Cardiac septum (tissue), 1 donor: ENCODE measurements around the gene LSM2. TPM values are rescaled to one million over a fixed set of nuclear protein-coding genes. Genes with fewer than 3 reads are reported as not detected.

Experiments
- DNase-seq: peaks from one replicate; pipeline ENCODE4 v3.0.0-alpha.2; 2020; ENCODE audit warnings: low spot score
- intact Hi-C: fragments of 100-400 bp; cut with DNase I; formaldehyde crosslinking; loops from one replicate; pipeline ENCODE4 v1.14.0; 2022
- total RNA-seq: library from RNA; stranded (reverse); fragmentation: NEBNext Ultra II Directional; extraction: Animal tissue kit (Norgen Biotek cat#: 25700); gene quantifications from one replicate; pipeline ENCODE4 v1.2.1, GENCODE V29; 2021
- donor health status: DM: no; HTN: no; CAD: no.

Gene LSM2
- total RNA-seq, 1 donor from 2014 or later: 24.0 TPM

DNA sequence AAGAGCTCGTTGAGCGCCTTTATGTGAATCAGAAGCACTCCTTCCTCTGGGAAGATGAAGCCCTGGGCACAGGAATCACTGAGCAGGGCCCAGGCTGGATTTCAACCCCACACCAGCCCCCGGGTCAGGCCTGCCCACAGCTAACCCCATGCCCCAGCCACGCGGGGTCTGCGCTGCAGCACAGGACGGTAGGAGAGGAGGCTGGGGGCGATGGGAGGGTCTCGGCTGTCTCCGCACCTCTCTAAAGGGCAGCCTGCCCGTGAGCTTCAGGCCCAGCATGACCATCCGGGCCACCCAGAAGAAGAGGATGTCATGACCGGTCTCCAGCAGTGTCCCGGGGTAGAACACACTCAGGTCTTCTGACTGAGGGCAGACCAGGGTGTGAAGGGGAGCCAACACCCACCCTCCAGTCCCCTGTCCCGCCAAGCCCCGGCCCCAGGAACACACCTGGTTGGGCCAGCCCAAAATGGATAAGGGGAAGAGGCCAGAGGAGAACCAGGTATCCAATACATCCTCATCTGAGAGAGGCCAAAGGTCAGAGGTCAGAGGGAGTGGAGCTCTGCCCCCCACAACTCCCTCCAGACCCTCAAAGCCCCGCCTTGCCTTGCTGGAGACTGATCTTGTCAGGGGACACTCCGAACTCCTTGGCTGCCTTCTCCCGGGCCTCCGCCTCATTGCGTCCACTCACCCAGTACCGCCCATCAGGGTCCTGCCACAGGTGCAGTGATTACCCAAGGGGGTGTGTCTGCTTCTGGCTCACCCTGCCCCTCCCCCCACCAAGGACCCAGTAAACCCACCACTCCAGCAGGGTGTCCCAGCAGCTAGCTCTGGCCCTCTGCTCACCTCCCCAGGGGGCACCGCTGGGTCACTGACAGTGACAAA lies 25.3 kb downstream of the LSM2 start:
- DNase-seq: no peak
- intact Hi-C loops: no loop called here

DNA sequence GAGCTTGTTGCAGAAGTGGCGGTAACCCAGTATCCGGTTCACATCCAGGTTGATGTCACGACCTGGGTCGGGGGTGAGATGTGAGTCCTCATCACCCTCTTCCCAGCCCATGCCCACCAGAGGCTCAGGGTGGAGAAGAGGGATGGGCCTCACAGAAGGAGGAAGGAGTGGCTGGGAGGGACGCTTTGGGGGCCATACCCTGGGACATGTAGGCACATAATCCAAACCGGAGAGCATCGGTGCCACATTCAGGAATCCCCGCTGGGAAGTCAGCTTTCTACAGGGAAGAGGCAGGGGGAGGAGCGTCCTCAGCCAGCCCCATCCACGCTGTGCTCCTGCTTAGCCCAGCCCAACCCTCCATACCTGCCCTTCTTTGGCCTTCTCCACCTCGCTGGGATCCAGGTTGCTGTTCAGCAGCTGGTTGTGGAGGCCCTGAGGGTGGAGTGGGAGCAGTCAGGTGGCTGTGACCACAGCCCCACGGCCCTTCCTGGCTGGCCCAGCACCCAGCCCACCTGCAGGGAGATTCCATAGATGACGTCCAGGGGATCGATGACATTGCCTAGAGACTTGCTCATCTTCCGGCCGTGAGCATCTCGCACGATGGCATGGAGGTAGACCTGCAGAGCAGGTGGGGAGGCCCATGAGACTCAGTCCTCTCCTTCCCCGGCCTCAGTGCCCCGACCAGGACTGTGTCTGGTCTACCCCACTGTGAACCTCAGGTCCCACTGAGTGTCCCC lies 26.1 kb downstream of the LSM2 start:
- intact Hi-C loops: no loop called here

DNA sequence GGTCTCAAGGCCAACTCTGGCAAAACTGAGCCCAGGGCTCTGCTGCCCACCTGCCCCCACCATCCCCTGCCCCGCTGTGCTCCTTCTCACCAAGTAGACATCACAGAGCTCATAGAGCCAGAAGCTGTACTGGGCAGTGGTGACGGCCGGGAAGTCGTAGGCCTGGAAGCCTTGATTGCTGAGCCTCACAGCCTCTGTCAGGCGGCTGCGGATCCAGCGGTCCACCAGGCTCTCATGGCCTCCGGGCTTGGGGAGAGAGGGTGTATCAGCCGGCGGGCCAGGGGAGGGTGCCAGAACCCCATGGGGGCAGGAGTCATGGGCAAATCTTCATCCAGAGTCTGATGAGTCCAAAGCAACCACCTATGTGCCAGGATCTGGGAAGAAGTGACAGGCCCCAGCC lies 26.9 kb downstream of the LSM2 start:
- intact Hi-C loops: no loop called here
- no peak for DNase-seq

More for the DNA sequence above, 26.1 kb downstream of the LSM2 start:
- DNase-seq: no peak

DNA sequence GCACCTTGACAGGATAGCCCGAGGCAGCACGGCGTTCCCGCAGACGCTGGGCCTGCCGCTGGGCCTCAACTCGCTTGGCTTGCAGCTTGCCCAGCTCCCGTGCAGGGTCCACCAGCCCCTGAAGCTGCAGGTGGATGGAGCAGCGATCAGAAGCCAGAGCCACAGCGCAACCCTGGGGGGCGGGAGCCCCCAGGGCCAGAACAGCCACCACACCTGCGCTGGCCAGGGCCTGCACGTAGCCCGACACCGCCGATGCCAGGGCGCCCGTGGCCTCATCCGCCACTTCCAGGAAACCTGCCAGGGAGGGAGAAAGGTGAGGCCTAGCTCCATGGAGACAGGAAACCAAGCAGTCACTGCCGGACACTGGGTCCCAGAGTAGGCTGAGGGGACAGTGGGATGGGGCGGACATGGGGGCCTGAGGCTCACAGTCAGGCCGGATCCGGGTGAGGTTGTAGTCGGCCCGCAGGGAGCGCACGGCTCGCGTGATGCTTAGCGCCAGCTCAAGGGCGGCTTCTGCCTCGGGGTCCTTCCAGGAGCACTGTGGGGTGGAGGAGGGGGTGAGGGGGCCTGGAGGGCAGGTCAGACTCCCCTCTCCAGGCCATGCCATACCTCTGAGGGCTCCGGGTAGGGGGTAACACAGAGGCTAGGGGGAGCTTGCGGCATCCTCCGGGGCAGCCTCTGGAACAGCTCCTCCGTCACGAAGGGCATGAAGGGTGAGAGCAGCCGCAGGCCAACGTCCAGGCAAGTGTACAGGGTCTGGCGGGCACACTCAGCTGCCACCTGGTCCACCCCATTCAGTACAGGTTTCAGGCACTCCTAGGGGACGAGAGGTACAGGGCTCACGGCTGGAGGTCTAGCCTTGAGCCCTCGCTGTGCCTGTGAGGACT lies 27.5 kb downstream of the LSM2 start:
- intact Hi-C loops: no loop called here
- no peak for DNase-seq

DNA sequence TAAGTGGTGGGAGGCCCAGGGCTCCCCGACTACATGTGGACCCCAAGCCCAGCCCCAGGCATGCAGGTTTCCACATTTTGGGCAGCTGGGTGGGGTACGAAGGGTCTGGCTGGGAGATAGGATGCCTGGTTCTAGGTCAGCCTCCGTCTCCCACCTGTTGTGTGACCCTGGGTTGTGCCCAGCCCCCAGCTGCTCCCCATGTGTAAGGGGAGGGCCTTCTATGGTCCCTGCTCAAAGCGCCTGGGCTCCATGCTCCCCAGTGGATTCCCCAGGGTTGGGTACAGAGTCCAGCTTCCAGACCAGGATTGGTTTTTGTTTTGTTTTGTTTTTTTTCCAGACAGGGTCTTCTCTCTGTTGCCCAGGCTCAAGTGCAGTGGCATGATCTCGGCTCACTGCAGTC lies 28.6 kb downstream of the LSM2 start:
- intact Hi-C loops: no loop called here
- DNase-seq: no peak

DNA sequence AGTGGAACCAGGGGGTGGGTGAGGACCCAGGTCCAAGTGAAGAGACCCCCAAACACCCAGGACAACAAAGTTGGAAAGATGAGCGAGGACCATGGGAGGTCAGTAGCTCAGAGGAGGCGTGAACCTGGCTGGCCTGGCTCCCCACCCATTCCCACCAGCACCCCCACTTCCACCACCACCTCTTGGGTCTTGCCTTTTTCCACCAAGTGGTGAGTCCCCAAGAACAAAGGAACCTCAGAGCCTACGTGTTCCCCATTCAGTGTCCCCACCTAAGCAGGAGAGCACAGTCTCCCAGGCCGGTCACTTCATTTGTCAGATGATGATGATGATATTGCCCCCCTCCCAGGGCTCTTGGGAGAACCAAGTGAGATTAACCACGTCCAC lies 29.1 kb downstream of the LSM2 start:
- intact Hi-C loops: no loop called here
- DNase-seq: no peak

DNA sequence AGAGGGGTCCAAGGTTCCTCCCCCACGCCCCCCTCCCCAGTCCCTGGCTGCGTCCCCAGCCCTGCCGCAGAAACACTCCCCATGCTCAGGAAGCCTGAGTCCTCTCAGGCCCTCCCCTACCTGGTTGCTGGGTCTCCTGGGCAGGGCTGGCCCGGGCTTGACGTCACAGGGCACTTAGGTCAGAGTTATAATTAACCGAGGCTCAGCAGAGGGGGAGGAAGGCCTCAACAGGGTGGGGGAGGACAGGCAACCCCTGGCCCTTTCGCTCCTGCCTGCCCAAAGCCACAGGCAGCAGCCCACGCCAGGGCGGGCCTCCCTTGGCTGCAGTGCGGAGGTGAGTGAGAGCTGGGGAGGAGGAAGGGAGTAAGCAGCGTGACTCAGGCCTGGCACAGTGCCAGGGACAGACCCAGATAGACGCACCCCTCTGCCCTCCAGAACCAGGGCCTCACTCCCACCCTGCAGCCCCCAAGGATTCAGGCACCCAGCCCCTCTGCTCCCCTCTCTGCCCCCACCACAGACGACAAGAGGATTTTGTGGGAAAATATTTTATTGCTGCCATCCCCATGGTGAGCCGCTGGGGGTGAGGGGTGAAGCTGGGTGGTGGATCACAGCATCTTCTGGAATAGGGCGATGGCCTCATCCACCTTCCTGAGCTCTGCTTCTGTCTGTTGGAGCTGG lies 29.6 kb downstream of the LSM2 start, which contains the start of gene VWA7:
TSS of gene VWA7 (minus strand) at position 340 of the 678 bp plus-strand sequence. CDS start 549 bp downstream, outside the sequence.
- DNase-seq: peak; percentile 86
- intact Hi-C loops: no loop called here

DNA sequence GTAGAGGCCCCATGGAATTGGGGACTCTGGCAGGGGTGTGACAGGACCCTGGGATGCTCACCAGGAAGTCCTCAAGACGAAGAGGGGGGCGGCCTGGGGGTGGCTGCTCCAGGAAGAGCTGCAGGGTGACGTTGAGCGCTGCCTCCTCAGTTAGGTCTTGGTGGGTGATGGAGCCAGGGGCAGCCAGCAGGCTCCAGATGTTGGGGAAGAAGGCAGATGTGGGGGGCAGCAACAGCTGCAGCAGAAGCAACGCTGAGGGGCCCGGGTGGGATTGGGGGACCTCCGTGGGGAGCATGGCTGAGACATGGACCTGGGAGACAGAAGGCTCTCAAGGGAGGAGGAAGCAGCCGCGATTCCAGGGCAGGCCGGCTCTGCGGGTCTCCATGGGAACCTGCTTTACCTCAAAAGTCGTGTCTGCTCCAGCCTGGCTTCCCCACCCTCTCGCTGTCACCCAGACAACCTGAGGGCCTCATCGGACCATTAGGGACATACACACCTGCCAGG lies 30.2 kb downstream of the LSM2 start:
- DNase-seq: no peak
- intact Hi-C loops: no loop called here

DNA sequence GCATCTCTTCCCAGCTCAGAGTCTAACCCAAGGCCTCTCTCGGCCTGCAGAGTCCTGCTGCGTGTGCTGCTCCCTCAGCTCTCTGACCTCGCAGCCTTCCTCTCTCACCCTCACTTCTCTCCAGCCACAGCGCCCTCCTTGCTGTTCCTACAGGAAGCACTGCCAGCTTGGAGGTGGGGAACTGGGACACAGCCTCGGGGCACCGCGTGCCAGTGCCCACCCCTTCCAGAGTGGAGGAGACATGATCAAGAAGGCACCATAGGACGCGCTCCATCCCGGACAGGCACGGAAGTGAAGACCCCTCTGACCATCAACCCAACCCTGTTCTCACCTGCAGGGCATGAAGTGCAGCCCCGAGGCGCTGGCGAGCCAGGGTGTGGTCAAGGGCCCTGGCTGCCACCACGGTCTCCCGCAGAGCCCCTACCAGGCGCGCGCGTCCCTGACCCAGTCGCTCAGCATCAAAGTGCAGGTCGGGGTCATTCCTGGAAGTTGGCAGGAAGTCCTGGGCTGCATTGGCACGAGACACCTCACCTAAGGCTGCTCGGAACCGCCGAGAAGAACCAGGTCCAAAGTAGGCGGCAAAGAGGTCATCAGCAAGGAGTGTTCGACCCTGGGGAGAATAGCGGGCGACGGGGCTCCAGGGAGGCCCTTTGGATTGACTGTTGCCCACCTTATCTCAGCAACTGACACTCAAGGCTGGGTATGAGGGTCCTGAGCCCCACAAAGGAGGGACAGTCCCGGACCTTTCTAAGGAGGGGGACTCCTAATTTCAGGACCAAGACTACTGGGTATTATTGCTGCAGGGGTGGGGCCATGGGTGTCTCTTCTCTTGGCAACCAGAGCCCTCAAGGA lies 30.9 kb downstream of the LSM2 start:
- intact Hi-C loops: no loop called here
- no peak for DNase-seq

DNA sequence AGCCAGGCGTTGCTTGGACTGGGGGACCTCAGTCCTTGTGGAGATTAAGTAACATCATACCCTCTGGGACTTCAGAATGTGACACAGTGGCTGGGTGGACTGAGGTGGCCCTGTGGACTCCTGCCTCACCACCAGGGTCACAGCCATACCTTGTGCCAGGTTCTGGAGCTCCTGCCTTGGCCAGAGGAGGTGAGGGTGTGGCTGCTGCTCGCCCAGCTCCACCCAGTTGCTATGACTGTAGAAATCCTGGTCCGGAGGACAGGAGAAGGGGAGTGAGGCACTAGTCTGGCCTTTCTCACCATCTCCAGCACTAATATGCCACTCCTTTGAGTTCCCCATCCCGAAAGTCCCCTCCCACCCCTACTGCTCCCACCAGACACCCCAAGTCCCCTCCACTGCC lies 31.6 kb downstream of the LSM2 start:
- DNase-seq: no peak
- intact Hi-C loops: no loop called here

DNA sequence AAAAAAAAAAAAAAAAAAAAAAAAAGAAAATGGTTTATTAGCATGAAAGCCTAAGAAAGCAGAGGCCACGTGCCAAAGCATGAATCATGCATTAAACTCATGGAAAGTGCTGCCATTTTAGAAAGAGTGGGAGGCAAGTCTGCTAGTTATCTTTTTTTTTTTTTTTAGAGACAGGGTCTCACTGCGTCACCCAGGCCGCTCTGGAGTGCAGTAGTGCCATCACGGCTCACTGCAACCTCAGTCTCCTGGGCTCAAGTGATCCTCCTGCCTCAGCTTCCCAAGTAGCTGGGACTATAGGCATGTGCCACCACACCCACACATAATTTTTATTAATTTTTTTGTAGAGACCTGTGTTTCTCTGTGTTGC lies 34.8 kb downstream of the LSM2 start:
- intact Hi-C loops: loop anchor here (2.0 kb wide), 1 partner anchor 59 kb away; no protein-coding TSS in a partner anchor
- DNase-seq: no peak

DNA sequence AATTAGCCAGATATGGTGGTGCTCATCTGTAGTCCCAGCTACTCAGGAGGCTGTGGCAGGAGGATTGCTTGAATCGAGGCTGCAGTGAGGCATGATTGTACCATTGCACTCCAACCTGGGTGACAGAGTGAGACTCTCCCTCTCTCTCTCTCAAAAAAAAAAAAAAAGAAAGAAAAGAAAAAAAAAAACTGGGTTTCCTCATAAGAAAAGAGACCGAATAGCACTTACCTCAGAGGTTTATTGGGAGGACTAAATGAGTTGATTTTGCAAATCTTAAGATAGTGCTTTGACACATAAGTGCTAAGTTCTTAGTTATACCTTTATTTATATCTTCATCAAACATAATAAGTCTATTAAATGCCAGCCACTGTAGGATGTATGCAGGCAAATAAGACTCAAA lies 35.9 kb downstream of the LSM2 start:
- no peak for DNase-seq
- intact Hi-C loops: no loop called here

DNA sequence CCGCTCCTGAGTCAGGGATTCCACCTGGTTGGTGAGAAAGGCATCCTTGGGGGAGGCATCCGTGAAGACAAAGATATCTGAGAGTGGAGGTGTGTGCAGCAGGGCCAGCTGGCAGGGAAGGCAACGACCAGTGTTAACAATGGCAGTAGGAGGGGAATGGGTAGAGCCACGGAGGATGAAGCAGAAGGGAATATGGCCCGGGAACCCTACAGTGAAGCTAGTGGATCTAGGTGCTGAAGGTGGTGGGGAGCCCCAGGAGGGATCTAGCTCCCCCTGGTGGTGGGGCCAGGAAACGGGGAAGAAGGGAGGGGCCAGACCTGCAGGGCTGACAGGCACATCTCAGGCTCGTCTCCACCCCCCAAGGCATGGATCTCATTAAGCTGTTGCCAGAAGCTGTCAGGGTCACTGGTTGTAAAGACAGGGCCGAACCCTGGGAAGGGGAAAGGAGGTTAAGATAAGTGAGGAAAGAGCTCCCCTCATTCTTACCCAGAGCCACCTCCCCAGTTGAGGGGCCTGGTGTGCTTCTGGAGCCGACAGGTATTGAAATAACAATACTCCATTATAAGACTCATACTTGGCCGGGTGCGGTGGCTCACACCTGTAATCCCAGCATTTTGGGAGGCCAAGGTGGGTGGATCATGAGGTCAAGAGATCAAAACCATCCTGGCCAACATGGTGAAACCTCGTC lies 36.9 kb downstream of the LSM2 start:
- intact Hi-C loops: no loop called here
- DNase-seq: peak; percentile 94

DNA sequence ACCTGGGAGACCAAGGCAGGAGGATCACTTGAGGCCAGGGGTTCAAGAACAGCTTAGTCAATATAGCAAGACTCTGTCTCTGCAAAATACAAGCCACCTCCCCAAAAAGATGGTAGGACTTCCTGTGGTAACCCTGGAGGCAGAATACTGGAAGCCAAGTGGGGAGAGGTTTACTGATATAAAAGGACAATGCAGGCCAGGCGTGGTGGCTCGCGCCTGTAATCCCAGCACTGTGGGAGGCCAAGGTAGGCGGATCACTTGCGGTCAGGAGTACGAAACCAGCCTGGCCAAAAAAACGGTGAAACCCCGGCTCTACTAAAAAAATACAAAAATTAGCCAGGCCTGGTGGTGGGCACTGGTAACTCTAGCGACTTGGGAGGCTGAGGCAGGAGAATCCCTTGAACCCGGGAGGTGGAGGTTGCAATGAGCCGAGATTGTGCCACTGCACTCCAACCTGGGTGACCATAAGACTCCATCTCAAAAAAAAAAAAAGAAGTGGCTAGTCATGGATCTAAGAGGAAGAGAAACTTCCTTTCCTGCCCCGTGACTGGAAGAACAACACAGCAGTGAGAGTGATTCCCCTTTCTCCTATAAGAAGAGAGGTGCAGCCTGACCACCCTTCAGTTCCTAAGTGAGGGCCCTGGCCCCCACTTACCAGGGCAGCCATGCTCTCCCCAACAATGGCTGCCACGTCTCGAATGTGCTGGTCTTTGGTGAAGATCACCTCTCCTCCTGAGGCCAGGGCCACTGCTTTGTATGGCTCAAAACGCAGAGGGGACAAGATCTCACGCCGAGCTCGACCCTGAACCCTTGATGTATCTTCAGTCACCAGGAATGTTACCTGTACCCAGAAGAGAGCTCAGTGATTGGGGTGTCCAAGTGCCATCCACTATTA lies 38.2 kb downstream of the LSM2 start:
- intact Hi-C loops: no loop called here
- DNase-seq: no peak

DNA sequence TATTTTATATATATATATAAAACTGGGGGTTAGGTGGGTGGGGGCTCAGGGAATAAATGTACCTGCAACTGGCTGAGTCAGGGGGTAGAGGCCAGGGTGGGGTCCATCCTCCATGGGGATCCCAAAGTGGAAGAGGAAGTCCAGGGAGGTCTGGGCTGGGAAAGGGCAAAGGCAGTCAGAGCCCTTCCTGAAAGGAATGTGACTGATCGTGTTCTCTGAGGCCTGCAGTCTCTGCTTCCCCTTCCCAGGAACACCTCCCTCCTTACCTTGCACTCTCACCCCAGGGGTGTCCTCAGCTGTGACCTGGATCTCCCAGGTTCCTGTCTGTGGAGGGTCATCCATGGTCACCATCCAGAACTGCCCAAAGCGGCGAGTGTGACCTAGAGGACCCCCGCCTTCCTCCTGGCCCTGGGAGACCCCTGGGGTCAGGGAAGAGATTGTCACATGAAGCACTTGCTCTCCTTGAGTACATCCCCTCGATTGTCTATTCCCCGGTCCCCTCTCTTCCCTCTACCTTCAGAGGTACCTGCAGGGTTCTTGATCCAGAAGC lies 39.6 kb downstream of the LSM2 start:
- DNase-seq: no peak
- intact Hi-C loops: loop anchor here (2.0 kb wide), 1 partner anchor 86 kb away; the partner anchor contains the start of gene LY6G5C
